SIG-M5 treated with dmso at 0.1 percent for 504 hours (cell line): ENCODE data around the gene APBA2.
"Not testable (repeated sequence)": the region's sequence is repeated elsewhere in the genome, so short reads cannot be mapped to it uniquely, and the experiment has no call there.

ENCODE experiments used
- DNase-seq: peaks from one replicate; lab custom pipeline; 2025; ENCODE audit not compliant: unreplicated experiment; lab: John Stamatoyannopoulos, UW

APBA2 gene

GRCh38 chr15:28876845-28877185 is 9.0 kb upstream of the APBA2 start:
- DNase-seq, result no peak

DNA sequence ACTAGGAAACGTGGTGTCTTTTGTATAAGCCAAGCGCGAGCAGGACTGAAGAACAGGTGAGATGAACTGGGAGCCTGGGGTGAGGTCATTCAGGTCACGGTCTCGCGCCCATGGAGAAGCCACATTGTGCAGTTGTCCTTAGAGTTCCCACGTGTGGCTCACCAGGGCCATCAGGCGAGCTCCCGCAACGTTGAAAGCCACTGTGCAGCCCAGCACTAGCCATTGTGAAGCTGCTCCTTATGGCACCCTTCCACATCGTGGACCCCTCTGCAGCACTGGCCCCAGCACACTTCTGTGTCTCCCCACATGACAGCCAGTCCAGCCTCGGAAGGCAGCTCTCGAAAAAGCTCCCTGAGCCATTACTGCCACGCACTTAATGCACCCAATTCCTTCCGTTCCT is 7.6 kb upstream of the APBA2 start:
- DNase-seq, result no peak

GRCh38 chr15:28879551-28879950 is 6.2 kb upstream of the APBA2 start:
- no peak for DNase-seq

DNA sequence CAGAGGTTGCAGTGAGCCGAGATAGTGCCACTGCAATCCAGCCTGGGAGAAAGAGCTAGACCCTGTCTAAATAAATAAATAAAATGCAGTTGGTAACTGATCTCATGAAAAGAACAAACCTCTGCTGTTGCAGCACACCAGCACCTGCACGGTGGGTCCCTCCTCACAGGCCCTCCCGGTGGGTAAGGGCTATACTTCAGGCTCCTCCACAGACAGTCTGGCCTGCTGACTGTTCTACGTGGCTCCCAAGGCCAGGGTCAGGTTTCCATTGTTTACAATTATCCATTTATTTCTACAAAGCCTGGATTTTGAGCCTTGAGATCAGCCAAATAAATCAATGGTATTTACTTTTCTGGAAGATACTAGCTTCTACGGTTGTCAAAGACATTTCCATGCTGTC is 5.1 kb upstream of the APBA2 start:
- DNase-seq, result no peak

DNA sequence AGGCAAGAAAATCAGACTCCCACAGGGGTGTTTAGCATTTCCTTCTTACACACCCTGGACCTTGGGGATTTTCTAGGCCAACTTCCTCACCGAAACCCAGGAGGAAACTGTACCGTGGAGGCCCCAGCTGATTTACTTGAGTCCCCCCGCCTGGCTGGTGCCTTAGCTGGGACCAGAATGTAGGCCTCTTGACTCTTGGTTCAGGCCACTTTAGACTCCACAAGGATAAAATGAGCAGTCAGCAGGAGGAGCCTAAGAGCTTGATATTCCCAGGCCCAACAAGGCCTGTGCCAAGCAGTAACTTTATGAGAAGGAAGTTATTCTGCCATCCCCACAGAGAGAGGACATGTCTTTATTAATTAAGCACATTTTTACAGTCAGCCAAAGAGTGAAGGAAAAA is 4.6 kb upstream of the APBA2 start:
- DNase-seq, result no peak

DNA sequence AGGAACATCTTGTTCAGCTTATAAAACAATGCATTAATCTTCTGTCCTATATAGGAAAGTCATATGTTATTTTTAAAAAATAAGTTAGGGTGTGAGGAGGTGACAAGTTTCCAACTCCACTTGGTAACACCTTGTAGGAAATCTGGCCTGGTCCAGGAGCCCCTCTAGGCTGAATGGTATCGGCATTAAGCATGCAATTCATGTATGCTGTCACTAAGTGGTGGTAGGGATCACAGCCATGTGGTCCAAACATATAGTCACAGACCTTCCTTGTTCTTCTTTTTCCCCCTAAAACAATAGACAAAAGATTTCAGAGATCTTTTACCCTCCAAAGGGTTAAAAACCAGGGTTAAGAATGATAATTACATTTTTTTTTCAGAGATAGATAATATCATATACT is 4.2 kb upstream of the APBA2 start:
- no peak for DNase-seq

- no peak for DNase-seq
These were observed 1.4 kb upstream of the APBA2 start for GRCh38 chr15:28884151-28884940.

DNA sequence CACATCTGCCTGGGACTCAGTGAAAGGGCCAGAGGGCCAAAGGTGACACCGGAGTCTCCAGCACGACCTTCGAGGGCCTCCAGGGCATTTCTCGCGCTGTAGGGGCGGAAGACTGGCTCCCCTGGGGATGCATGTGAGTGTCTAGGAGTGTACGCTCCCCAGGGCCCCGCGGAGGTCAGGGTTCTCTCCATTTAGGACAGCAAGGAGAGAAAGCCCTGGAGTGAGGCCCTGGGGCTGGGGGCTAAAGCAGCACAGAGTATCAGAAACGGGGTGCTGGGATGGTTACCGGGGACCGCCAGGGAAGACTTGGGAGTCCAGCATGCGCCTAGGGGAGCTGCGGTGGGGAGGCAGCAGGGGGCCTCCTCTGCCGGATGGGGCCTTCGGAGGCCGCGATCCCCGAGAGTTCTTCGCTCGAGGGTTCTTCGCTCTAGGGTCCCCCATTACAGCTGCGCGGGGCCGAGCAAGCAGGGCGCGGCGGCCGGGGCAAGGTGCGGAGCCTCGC is 595 bp upstream of the APBA2 start:
- DNase-seq, result no peak

DNA sequence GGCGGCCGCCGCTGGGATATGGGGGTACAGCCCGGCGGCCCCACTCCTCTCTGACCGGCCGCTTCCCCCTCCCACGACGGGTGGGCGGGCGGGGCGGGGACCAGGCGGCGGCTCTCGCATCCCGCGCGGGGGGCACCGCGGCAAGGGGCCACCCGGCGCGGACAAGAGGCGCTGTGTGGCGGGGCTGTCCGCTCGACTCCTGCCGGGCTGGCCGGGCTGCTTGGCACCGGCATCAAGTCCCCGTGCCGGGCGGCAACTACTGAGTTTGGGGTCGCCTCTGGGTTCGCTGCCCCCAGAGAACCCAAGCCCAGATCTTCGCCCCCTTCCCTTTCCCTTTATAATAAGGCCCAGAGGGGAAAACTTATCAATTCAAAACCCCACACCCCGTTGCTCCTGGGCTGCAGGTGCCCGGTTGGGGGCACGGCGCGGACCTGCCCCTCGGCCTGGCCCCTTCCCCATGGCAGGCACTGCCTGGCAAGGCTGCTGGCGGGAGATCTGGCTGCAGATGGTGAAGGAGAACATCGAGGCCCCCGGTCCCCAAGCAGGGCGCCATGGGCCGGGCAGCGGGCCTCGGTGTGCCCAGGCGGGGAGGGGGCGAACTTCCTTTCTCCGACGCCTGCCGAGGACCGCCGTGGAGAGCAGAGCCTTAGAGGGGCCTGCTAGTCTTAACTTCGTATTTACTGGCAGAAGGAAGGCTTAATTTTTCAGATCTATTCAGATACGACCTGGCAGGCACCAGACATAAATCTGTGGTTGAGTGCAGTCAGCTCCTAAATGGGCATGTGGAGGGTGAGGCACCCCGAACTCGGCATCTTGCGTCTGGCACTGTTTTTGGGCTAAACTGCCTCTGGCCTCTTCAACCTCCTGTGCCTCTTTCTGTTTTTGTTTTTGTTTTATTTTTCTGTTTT is 911 bp downstream of the APBA2 start:
- DNase-seq, result no peak

- no peak for DNase-seq
These were observed 1.8 kb downstream of the APBA2 start for GRCh38 chr15:28887339-28888174.

GRCh38 chr15:28888302-28888894 is 2.6 kb downstream of the APBA2 start:
- no peak for DNase-seq

- DNase-seq, result no peak
These were observed 3.1 kb downstream of the APBA2 start for GRCh38 chr15:28888900-28889299.

GRCh38 chr15:28889346-28889745 is 3.6 kb downstream of the APBA2 start:
- DNase-seq, result no peak

- not testable (repeated sequence) for DNase-seq
These were observed 4.1 kb downstream of the APBA2 start for GRCh38 chr15:28889871-28890270.

- DNase-seq, result not testable (repeated sequence)
These were observed 4.5 kb downstream of the APBA2 start for GRCh38 chr15:28890291-28890690.

DNA sequence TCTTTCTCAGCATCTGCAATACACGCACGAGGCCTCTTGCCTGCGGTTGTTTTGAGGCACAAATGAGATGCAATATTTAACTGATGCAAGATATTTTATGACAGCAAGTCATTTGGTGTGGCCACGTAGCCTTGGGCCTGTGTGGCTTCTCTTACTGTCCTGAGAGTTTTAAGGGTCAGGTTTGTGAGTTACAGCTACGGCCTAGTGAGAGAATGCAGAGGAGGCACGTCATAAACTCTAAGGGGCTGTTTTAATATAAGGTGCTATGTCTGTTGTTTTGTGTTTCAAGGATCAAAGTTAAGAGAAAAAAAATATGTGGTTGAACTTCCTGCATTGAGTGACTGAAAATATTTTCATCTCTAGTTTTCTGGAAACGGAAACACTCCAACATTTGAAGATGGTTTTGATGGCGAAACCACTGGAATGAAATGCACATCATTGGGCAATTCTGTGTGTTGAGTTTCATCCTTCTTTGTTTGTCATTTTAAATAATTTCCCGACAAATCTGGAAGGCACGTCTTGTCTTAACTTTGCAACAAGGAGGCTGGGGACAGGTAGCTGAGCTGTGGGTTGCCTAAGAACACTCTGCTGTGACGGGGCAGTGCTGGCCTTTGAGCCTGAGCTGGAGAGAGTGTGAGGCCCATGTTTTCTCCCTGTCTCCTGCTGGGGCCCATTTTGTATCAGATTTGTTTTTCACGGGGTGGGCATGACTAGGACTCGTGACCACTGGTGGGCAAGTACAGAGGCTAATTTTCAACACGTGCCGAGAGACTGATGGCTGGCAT is 5.1 kb downstream of the APBA2 start:
- no peak for DNase-seq

- DNase-seq, result no peak
These were observed 5.8 kb downstream of the APBA2 start for GRCh38 chr15:28891588-28891987.

DNA sequence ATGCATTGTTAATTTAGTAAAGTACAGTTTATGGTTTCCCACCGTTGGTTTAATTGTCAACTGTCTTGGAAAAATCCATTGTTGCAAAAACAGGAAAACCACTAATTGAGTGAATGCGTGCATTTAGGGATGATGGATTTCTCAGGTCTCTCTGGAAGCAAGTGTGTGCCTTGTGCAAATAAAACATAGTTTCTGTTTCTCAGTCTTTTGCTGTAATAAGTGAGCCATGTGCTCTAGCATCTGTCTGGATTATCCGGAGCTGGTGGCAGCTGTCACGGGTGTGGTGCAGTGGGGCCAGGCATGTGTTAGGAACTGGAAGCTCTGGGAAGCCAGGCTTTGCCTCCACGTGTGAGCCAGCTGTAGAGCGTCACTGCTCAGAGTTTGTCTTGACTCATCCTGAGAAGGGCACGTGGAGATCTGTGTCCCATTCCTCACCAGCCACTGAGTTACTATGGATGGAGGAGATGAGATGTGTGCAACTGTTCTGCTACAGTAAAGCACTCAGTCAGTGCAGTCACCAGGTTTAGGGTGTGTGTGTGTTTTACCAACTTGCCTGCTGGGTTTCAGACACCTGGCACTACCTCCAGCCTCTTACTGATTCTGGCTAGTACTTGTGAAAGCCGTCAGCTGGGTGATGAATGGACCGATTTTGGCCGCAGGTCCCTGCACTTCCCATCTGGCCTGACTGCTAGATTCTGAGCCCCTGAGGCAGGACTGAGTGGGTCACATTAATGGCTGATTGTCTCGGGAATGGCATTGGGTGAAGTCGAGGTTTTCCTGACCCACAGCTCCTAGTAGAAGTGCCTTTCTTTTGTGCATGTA is 7.2 kb downstream of the APBA2 start:
- no peak for DNase-seq

GRCh38 chr15:28894631-28895030 is 8.9 kb downstream of the APBA2 start:
- DNase-seq, result no peak
